GM23248 (cell line): ENCODE results near the gene SPEN. TPM values are rescaled to one million over a fixed set of nuclear protein-coding genes. Genes with fewer than 3 reads are reported as not detected.

ENCODE experiments used
- DNase-seq: peaks from one replicate; pipeline ENCODE4 v3.0.0-alpha.2; 2015
- H2AFZ ChIP-seq: fragments of 200-600 bp; sonication (generic); 2 replicates; pipeline ENCODE4 v1.6.1; 2016; ENCODE audit warnings: antibody characterized with exemption
- H3F3A ChIP-seq: fragments of 200-600 bp; sonication (generic); 2 replicates; pipeline ENCODE4 v1.6.1; 2016; ENCODE audit warnings: mild to moderate bottlenecking, antibody characterized with exemption, mixed run types; ENCODE audit not compliant: insufficient read depth
- H3K27ac ChIP-seq: fragments of 200-600 bp; sonication (generic); 2 replicates; pipeline ENCODE4 v1.5.1; 2016; ENCODE audit warnings: mild to moderate bottlenecking
- H3K27me3 ChIP-seq: fragments of 200-600 bp; sonication (generic); replicated peaks from 2 replicates; pipeline ENCODE4 v1.6.1; 2016; ENCODE audit warnings: mild to moderate bottlenecking; ENCODE audit not compliant: insufficient read depth
- H3K36me3 ChIP-seq: fragments of 200-600 bp; sonication (generic); 2 replicates; pipeline ENCODE4 v1.6.1; 2016; ENCODE audit warnings: low read depth, mild to moderate bottlenecking
- H3K4me1 ChIP-seq: fragments of 200-600 bp; sonication (generic); 2 replicates; pipeline ENCODE4 v1.6.1; 2016; ENCODE audit warnings: mild to moderate bottlenecking; ENCODE audit not compliant: insufficient read depth
- H3K4me2 ChIP-seq: fragments of 200-600 bp; sonication (generic); one replicate; pipeline ENCODE4 v1.6.1; 2016; ENCODE audit warnings: mild to moderate bottlenecking; ENCODE audit not compliant: unreplicated experiment
- H3K4me3 ChIP-seq: fragments of 200-600 bp; sonication (generic); 2 replicates; pipeline ENCODE4 v1.5.1; 2016; ENCODE audit warnings: mild to moderate bottlenecking
- H3K79me2 ChIP-seq: fragments of 200-600 bp; sonication (generic); 2 replicates; pipeline ENCODE4 v1.6.1; 2016; ENCODE audit warnings: mild to moderate bottlenecking; ENCODE audit not compliant: insufficient read depth
- H3K9ac ChIP-seq: fragments of 200-600 bp; sonication (generic); 2 replicates; pipeline ENCODE4 v1.6.1; 2016; ENCODE audit warnings: mild to moderate bottlenecking
- H3K9me2 ChIP-seq: fragments of 200-600 bp; sonication (generic); 2 replicates; pipeline ENCODE4 v1.6.1; 2016; ENCODE audit warnings: mixed run types, mild to moderate bottlenecking, moderate library complexity; ENCODE audit not compliant: insufficient read depth
- H3K9me3 ChIP-seq: fragments of 200-600 bp; sonication (generic); one replicate; pipeline ENCODE4 v1.6.1; 2017; ENCODE audit warnings: low read depth
- H4K20me1 ChIP-seq: fragments of 200-600 bp; sonication (generic); 2 replicates; pipeline ENCODE4 v1.6.0; 2016; ENCODE audit not compliant: insufficient read depth
- EZH2 ChIP-seq: fragments of 200-600 bp; sonication (generic); IDR thresholded peaks from 2 replicates; pipeline ENCODE4 v1.6.1; 2018; ENCODE audit warnings: antibody characterized with exemption, mild to moderate bottlenecking; ENCODE audit not compliant: insufficient read depth, poor library complexity, severe bottlenecking
- EZH2phosphoT487 ChIP-seq: fragments of 200-600 bp; sonication (generic); IDR thresholded peaks from 2 replicates; pipeline ENCODE4 v1.6.1; 2018; ENCODE audit warnings: antibody characterized with exemption, moderate library complexity, mild to moderate bottlenecking, low read depth; ENCODE audit not compliant: insufficient read depth
- WGBS, 2 experiments: methylation state at CpG; one replicate each; pipeline ENCODE4 v1.1.6; 2015 to 2017; ENCODE audit warnings: low lambda C conversion rate in 2 of 2, low coverage in 1 of 2; ENCODE audit errors: missing lambda C conversion rate in 2 of 2; 5-methylcytosine and 5-hydroxymethylcytosine counted together
- in situ Hi-C: fragments of 300-500 bp; cut with MboI; formaldehyde crosslinking; loops from 2 replicates; pipeline ENCODE4 v1.15.0; 2020
- polyA plus RNA-seq: library from polyadenylated mRNA; unstranded; fragments of >200 nt; fragmentation: Nextera tagmentation; extraction: Ambion mirVana; gene quantifications from 2 replicates; pipeline ENCODE4 v1.2.1, GENCODE V29; 2016
- total RNA-seq: library from RNA; depleted of rRNA; stranded (reverse); fragments of >200 nt; shearing (Covaris generic); gene quantifications from 2 replicates; pipeline ENCODE4 v1.2.3, GENCODE V29; 2014

SPEN gene
- total and polyA plus RNA-seq, 2 experiments from 2014 or later: 16.5 to 17.2 TPM

DNA sequence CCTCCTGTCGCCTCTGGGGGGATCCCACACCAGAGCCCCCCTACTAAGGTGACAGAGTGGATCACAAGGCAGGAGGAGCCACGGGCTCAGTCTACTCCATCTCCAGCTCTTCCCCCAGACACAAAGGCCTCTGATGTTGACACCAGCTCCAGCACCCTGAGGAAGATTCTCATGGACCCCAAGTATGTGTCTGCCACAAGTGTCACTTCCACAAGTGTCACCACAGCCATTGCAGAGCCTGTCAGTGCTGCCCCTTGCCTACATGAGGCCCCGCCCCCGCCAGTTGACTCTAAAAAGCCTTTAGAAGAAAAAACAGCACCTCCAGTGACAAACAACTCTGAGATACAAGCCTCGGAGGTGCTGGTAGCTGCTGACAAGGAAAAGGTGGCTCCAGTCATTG, 86.2 kb downstream of the SPEN start:
- H3K36me3 ChIP-seq: peaks cover 36% of the 10 kb centered on the region
- WGBS, 2 experiments: 70 to 71% methylated on average over 5 of the region's 5 CpGs

DNA sequence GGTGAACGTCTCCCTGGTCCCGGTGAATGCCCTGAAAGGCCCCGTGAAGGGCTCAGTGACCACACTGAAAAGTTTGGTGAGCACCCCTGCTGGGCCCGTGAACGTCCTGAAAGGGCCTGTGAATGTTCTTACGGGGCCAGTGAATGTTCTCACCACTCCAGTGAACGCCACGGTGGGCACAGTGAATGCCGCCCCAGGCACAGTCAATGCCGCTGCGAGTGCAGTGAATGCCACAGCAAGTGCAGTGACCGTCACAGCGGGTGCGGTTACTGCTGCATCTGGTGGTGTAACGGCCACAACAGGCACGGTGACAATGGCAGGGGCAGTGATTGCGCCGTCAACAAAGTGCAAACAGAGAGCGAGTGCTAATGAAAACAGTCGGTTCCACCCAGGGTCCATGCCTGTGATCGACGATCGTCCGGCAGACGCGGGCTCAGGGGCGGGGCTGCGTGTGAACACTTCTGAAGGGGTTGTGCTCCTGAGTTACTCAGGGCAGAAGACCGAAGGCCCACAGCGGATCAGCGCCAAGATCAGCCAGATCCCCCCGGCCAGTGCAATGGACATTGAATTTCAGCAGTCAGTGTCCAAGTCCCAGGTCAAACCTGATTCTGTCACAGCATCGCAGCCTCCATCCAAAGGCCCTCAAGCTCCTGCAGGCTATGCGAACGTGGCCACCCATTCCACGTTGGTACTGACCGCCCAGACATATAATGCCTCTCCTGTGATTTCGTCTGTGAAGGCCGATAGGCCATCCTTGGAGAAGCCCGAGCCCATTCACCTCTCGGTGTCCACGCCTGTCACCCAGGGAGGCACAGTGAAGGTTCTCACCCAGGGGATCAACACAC, 86.9 kb downstream of the SPEN start:
- peaks cover 6% of the 10 kb centered on the region for H3K4me1 ChIP-seq
- no peak overlapping the region for H3K9ac ChIP-seq
- H3F3A ChIP-seq: peaks cover 16% of the 10 kb centered on the region
- 92 to 93% methylated on average over 41 to 42 of the region's 42 CpGs for WGBS, 2 experiments
- peaks cover 28% of the 10 kb centered on the region; the same call in 1 of the 2 replicates for H3K36me3 ChIP-seq
- no peak overlapping the region for H3K27ac ChIP-seq
- in situ Hi-C loops: no loop called here
- DNase-seq: no peak
- no peaks in the 10 kb centered on the region for H3K9me2 ChIP-seq
- TF ChIP-seq EZH2phosphoT487 (no peak), EZH2 (no peak)
- H2AFZ ChIP-seq: no peak overlapping the region
- peaks cover 23% of the 10 kb centered on the region for H3K79me2 ChIP-seq
- H3K27me3 ChIP-seq: no peaks in the 10 kb centered on the region
- no peak overlapping the region for H3K4me3 ChIP-seq
- no peaks in the 10 kb centered on the region for H4K20me1 ChIP-seq
- H3K4me2 ChIP-seq: no peak overlapping the region
- H3K9me3 ChIP-seq: no peaks in the 10 kb centered on the region

More for the DNA sequence above, 86.2 kb downstream of the SPEN start:
- Histone ChIP-seq H3F3A (peaks cover 9% of the 10 kb centered on the region), H3K9ac (no peak overlapping the region), H3K27ac (no peak overlapping the region), H4K20me1 (no peaks in the 10 kb centered on the region), H3K9me2 (no peaks in the 10 kb centered on the region), H3K9me3 (no peaks in the 10 kb centered on the region), H3K4me2 (no peak overlapping the region), H3K4me1 (no peaks in the 10 kb centered on the region), H3K27me3 (no peaks in the 10 kb centered on the region), H3K79me2 (peaks cover 31% of the 10 kb centered on the region), H2AFZ (no peak overlapping the region), H3K4me3 (no peak overlapping the region)
- TF ChIP-seq EZH2 (no peak), EZH2phosphoT487 (no peak)
- DNase-seq: no peak
- in situ Hi-C loops: no loop called here

DNA sequence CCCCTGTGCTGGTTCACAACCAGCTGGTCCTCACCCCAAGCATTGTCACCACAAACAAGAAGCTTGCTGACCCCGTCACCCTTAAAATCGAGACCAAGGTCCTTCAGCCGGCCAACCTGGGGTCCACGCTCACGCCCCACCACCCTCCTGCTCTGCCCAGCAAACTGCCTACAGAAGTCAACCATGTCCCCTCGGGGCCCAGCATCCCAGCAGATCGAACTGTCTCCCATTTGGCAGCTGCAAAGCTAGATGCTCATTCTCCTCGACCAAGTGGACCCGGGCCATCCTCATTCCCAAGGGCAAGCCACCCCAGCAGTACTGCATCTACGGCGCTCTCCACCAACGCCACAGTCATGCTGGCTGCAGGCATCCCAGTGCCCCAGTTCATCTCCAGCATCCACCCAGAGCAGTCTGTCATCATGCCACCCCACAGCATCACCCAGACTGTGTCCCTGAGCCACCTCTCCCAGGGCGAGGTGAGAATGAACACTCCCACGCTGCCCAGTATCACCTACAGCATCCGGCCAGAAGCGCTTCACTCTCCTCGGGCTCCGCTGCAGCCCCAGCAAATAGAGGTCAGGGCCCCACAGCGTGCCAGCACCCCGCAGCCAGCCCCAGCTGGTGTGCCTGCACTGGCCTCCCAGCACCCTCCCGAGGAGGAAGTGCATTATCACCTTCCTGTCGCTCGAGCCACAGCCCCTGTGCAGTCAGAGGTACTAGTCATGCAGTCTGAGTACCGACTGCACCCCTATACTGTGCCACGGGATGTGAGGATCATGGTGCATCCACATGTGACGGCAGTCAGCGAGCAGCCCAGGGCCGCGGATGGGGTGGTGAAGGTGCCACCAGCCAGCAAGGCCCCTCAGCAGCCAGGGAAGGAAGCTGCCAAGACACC, 87.8 kb downstream of the SPEN start:
- Histone ChIP-seq H3K4me3 (no peak overlapping the region), H3K36me3 (peaks cover 23% of the 10 kb centered on the region; the same call in 1 of the 2 replicates), H3K79me2 (peaks cover 17% of the 10 kb centered on the region), H3K27me3 (no peaks in the 10 kb centered on the region), H3K4me1 (peaks cover 9% of the 10 kb centered on the region), H3K9ac (no peak overlapping the region), H4K20me1 (no peaks in the 10 kb centered on the region), H3K4me2 (no peak overlapping the region), H3F3A (peaks cover 23% of the 10 kb centered on the region), H2AFZ (no peak overlapping the region), H3K27ac (no peak overlapping the region), H3K9me3 (no peaks in the 10 kb centered on the region), H3K9me2 (no peaks in the 10 kb centered on the region)
- TF ChIP-seq EZH2 (no peak), EZH2phosphoT487 (no peak)
- WGBS, 2 experiments: 94% methylated on average over 29 of the region's 29 CpGs
- in situ Hi-C loops: no loop called here
- no peak for DNase-seq

DNA sequence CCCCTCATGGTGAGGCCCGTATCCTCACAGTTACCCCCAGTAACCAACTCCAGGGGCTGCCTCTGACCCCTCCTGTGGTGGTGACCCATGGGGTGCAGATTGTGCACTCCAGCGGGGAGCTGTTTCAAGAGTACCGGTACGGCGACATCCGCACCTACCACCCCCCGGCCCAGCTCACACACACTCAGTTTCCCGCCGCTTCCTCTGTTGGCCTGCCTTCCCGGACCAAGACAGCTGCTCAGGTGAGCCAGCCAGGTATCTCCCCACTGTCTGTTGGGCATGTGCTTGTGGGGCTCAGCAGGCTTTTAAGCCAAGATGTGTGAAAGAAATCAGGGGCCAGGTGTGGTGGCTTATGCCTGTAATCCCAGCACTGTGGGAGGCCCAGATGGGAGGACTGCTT, 88.5 kb downstream of the SPEN start:
- peaks cover 28% of the 10 kb centered on the region for H3F3A ChIP-seq
- no peak overlapping the region for H3K4me3 ChIP-seq
- no peak overlapping the region for H3K4me2 ChIP-seq
- in situ Hi-C loops: no loop called here
- no peak overlapping the region for H3K9ac ChIP-seq
- H3K4me1 ChIP-seq: peaks cover 9% of the 10 kb centered on the region
- H3K27ac ChIP-seq: no peak overlapping the region
- H3K36me3 ChIP-seq: peaks cover 19% of the 10 kb centered on the region; the same call in 1 of the 2 replicates
- TF ChIP-seq EZH2 (no peak), EZH2phosphoT487 (no peak)
- no peaks in the 10 kb centered on the region for H3K9me2 ChIP-seq
- no peaks in the 10 kb centered on the region for H3K9me3 ChIP-seq
- no peaks in the 10 kb centered on the region for H3K27me3 ChIP-seq
- WGBS, 2 experiments: 98 to 99% methylated on average over 9 to 10 of the region's 10 CpGs
- DNase-seq: no peak
- no peak overlapping the region for H2AFZ ChIP-seq
- H3K79me2 ChIP-seq: peaks cover 10% of the 10 kb centered on the region; the same call in 1 of the 2 replicates
- no peaks in the 10 kb centered on the region for H4K20me1 ChIP-seq
